OCI-LY1 (cell line): ENCODE results near the gene ALDH3B2.
"Not testable (repeated sequence)": the region's sequence is repeated elsewhere in the genome, so short reads cannot be mapped to it uniquely, and the experiment has no call there.

Experiments used
- H2AFZ ChIP-seq: fragments of 200-600 bp; sonication (generic), shearing (Covaris generic); 2 replicates; pipeline ENCODE4 v1.6.0; 2014; ENCODE audit warnings: antibody characterized with exemption, mild to moderate bottlenecking, low read length
- H3F3A ChIP-seq: fragments of 200-600 bp; sonication (generic), shearing (Covaris generic); 2 replicates; pipeline ENCODE4 v1.6.0; 2014; ENCODE audit warnings: mild to moderate bottlenecking, antibody characterized with exemption, low read length, moderate library complexity; ENCODE audit not compliant: insufficient read depth
- H3K27ac ChIP-seq: fragments of 200-600 bp; sonication (generic); 2 replicates; pipeline ENCODE4 v1.5.1; 2014; ENCODE audit warnings: low read length, mixed run types, mild to moderate bottlenecking, low read depth; ENCODE audit not compliant: poor library complexity, severe bottlenecking
- H3K27me3 ChIP-seq: fragments of 200-600 bp; sonication (generic); 2 replicates; pipeline ENCODE4 v1.6.0; 2014; ENCODE audit warnings: antibody characterized with exemption, mild to moderate bottlenecking, low read length, moderate library complexity; ENCODE audit not compliant: insufficient read depth
- H3K36me3 ChIP-seq: fragments of 200-600 bp; sonication (generic); 2 replicates; pipeline ENCODE4 v1.6.1; 2014; ENCODE audit warnings: mild to moderate bottlenecking, antibody characterized with exemption, low read length, moderate library complexity, mixed read lengths; ENCODE audit not compliant: insufficient read depth
- H3K4me1 ChIP-seq: fragments of 200-600 bp; sonication (generic); 2 replicates; pipeline ENCODE4 v1.5.1; 2014; ENCODE audit warnings: mild to moderate bottlenecking, low read length, moderate library complexity; ENCODE audit not compliant: insufficient read depth, severe bottlenecking
- H3K4me2 ChIP-seq: fragments of 200-600 bp; sonication (generic), shearing (Covaris generic); 2 replicates; pipeline ENCODE4 v1.6.1; 2014; ENCODE audit warnings: low read length
- H3K4me3 ChIP-seq: fragments of 200-600 bp; sonication (generic); 2 replicates; pipeline ENCODE4 v1.5.1; 2014; ENCODE audit warnings: low read length, low read depth, mild to moderate bottlenecking, mixed read lengths; ENCODE audit not compliant: poor library complexity, severe bottlenecking
- H3K79me2 ChIP-seq: fragments of 200-600 bp; shearing (Covaris generic); 2 replicates; pipeline ENCODE4 v1.6.1; 2016; ENCODE audit warnings: mixed run types, low read length, mixed read lengths; ENCODE audit not compliant: insufficient read depth
- H3K9ac ChIP-seq: fragments of 200-600 bp; sonication (generic), shearing (Covaris generic); 2 replicates; pipeline ENCODE4 v1.6.1; 2014; ENCODE audit warnings: mild to moderate bottlenecking, low read length, mixed read lengths
- H3K9me2 ChIP-seq: fragments of 200-600 bp; sonication (generic), shearing (Covaris generic); 2 replicates; pipeline ENCODE4 v1.6.1; 2014; ENCODE audit warnings: low read depth, mild to moderate bottlenecking, low read length, mixed read lengths
- H3K9me3 ChIP-seq: fragments of 200-600 bp; shearing (Covaris generic); 2 replicates; pipeline ENCODE4 v1.6.1; 2014; ENCODE audit warnings: low read length, mixed read lengths
- H4K20me1 ChIP-seq: fragments of 200-600 bp; sonication (generic), shearing (Covaris generic); 2 replicates; pipeline ENCODE4 v1.6.0; 2016; ENCODE audit warnings: mild to moderate bottlenecking, low read length; ENCODE audit not compliant: insufficient read depth
- CTCF ChIP-seq: fragments of 200-600 bp; sonication (generic), shearing (Covaris generic); IDR thresholded peaks from 2 replicates; pipeline ENCODE4 v1.5.1; 2017; ENCODE audit warnings: mild to moderate bottlenecking, antibody characterized with exemption, low read length, moderate library complexity, mixed read lengths
- EZH2 ChIP-seq: fragments of 200-600 bp; sonication (generic), shearing (Covaris generic); IDR thresholded peaks from 2 replicates; pipeline ENCODE4 v1.8.0; 2017; ENCODE audit warnings: borderline replicate concordance, mixed run types, mild to moderate bottlenecking, antibody characterized with exemption, low read length, moderate library complexity, mixed read lengths

Gene ALDH3B2

GRCh38 chr11:67662142-67662834 lies 12.1 kb downstream of the ALDH3B2 start:
- H3K4me2 ChIP-seq, result no peak overlapping the region
- H3K9ac ChIP-seq, result no peak overlapping the region
- no peak overlapping the region for H3K27ac ChIP-seq
- H3K4me3 ChIP-seq, result no peak overlapping the region
- peaks cover 6% of the 10 kb centered on the region for H3K9me3 ChIP-seq
- no peaks in the 10 kb centered on the region for H3F3A ChIP-seq
- H3K9me2 ChIP-seq, result no peaks in the 10 kb centered on the region
- no peak for TF ChIP-seq CTCF
- no peak for TF ChIP-seq EZH2
- no peaks in the 10 kb centered on the region for H3K79me2 ChIP-seq
- no peaks in the 10 kb centered on the region for H4K20me1 ChIP-seq
- H3K4me1 ChIP-seq, result peaks cover 3% of the 10 kb centered on the region
- peaks cover 8% of the 10 kb centered on the region; the same call in 1 of the 2 replicates for H3K27me3 ChIP-seq
- H2AFZ ChIP-seq, result no peak overlapping the region
- H3K36me3 ChIP-seq, result no peaks in the 10 kb centered on the region

GRCh38 chr11:67660752-67661151 lies 13.7 kb downstream of the ALDH3B2 start:
- H3K4me1 ChIP-seq, H4K20me1 ChIP-seq, H3K27me3 ChIP-seq, H3K27ac ChIP-seq, H3F3A ChIP-seq, H3K36me3 ChIP-seq, H3K9me2 ChIP-seq, H3K4me3 ChIP-seq, H3K4me2 ChIP-seq, H3K9ac ChIP-seq, H2AFZ ChIP-seq, H3K79me2 ChIP-seq: not testable (repeated sequence)
- H3K9me3 ChIP-seq, result peaks cover 18% of the 10 kb centered on the region

GRCh38 chr11:67659651-67660165 lies 14.7 kb downstream of the ALDH3B2 start:
- not testable (repeated sequence) for H3F3A ChIP-seq, H3K36me3 ChIP-seq, H3K9me2 ChIP-seq, H3K27ac ChIP-seq, H3K4me2 ChIP-seq, H3K27me3 ChIP-seq, H3K79me2 ChIP-seq, H2AFZ ChIP-seq, H4K20me1 ChIP-seq, H3K4me1 ChIP-seq, H3K9ac ChIP-seq, H3K4me3 ChIP-seq
- H3K9me3 ChIP-seq, result peaks cover 23% of the 10 kb centered on the region

GRCh38 chr11:67657300-67657699 lies 17.1 kb downstream of the ALDH3B2 start:
- no peaks in the 10 kb centered on the region for H3K79me2 ChIP-seq
- H3K4me2 ChIP-seq, result no peak overlapping the region
- H2AFZ ChIP-seq, result no peak overlapping the region
- peaks cover 26% of the 10 kb centered on the region for H3K9me3 ChIP-seq
- no peak overlapping the region for H3K4me3 ChIP-seq
- no peaks in the 10 kb centered on the region for H3F3A ChIP-seq
- H3K36me3 ChIP-seq, result no peaks in the 10 kb centered on the region; the same call in 1 of the 2 replicates
- no peaks in the 10 kb centered on the region for H3K4me1 ChIP-seq
- H3K9ac ChIP-seq, result no peak overlapping the region
- no peak overlapping the region for H3K27ac ChIP-seq
- TF ChIP-seq EZH2, result no peak
- no peak for TF ChIP-seq CTCF
- no peaks in the 10 kb centered on the region for H3K9me2 ChIP-seq
- H3K27me3 ChIP-seq, result peaks cover 8% of the 10 kb centered on the region; the same call in 1 of the 2 replicates
- no peaks in the 10 kb centered on the region for H4K20me1 ChIP-seq
